ENCODE results near the gene MRPS12. TPM values are rescaled to one million over a fixed set of nuclear protein-coding genes. Genes with fewer than 3 reads are reported as not detected.
A peak's percentile ranks its signal among the peaks of the same experiment; 100 is the strongest.
"Not testable (repeated sequence)": the region's sequence is repeated elsewhere in the genome, so short reads cannot be mapped to it uniquely, and the experiment has no call there.

MRPS12 gene
- total RNA-seq, 2 experiments from 2014 or later = 62.0 to 73.7 TPM

DNA sequence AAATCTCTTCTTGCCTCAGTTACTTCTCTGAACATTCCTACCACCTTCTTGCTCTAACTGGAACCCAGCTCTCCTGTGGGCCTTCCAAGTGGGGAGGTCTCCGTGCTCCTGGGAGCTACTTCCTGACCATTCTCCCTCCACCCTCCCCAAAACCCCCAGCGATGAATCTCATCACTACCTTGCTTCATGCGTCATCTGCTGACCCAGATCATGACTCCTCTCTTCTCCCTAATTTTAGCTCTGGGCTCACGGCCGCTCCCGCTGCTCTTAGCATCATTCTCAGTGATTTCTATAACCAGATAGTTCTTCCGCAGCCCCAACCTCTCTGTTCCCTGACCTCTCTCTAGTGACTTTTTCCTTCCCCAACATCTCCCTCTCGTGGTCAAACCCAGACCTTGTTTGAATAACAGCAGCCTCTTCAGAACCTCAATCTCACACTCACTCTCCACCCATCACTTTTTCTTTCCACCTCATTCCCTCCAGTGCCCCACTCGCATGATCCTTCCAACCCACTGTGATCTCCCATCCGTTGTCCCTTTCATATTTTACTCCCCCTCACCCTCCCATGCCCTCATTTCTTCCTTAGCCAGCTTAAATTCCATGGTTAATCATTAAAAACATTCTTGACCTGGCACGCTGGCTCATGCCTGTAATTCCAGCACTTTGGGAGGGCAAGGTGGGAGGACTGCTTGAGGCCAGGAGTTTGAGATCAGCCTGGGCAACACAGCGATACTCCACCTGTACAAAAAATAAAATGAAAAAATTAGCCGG lies 21.8 kb downstream of the MRPS12 start:
- peaks cover 18% of the 10 kb centered on the region for H3K4me1 Mint-ChIP-seq
- ATAC-seq (peak; percentile 48), DNase-seq (peak; percentile 65)
- no peaks in the 10 kb centered on the region for H3K36me3 Mint-ChIP-seq
- no peak overlapping the region for H3K4me3 Mint-ChIP-seq
- peaks cover 35% of the 10 kb centered on the region for H3K27me3 Mint-ChIP-seq
- no peak overlapping the region for H3K27ac Mint-ChIP-seq
- CTCF ChIA-PET = interaction anchor here (0.6 to 3.3 kb wide), 8 partner anchors 9 to 550 kb away, joined by 3 to 13 read pairs (median 4); partner anchors contain the start of gene FAM98C
- H3K9me3 Mint-ChIP-seq (ENCODE audit: low read depth) = no peaks in the 10 kb centered on the region

DNA sequence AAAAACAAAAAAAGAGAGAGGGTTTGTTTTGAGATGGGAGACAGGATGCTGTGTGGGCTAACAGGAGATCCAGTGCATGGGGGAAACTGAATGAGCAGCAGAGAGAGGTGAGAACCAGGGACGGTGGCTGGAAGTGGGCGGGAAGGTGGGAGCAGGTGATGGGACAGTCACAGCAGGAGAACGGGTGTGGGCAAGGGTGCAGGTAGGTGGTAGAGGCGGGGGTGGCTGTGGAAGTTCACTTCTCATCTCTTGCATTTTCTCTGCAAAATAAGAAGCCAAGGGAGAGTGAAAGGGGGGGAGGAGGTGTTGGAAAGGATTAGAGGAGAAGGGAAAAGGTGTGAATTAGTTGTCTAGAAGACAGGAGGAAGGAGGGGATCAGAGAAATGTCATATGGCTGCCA lies 22.9 kb downstream of the MRPS12 start:
- H3K27ac Mint-ChIP-seq = no peak overlapping the region
- CTCF ChIA-PET = interaction anchor here (1.3 to 3.3 kb wide), 4 partner anchors 8 to 551 kb away, joined by 3 to 13 read pairs (median 8); partner anchors contain the start of gene FAM98C

GRCh38 chr19:38956264-38956663 lies 25.5 kb downstream of the MRPS12 start:
- H3K36me3 Mint-ChIP-seq = no peaks in the 10 kb centered on the region
- no peak overlapping the region for H3K4me3 Mint-ChIP-seq
- no peaks in the 10 kb centered on the region for H3K9me3 Mint-ChIP-seq (ENCODE audit: low read depth)
- peaks cover 19% of the 10 kb centered on the region for H3K27me3 Mint-ChIP-seq
- CTCF ChIA-PET = interaction anchor here (0.7 to 1.2 kb wide), 3 partner anchors 23 to 690 kb away, joined by 3 read pairs; no protein-coding TSS in a partner anchor
- H3K27ac Mint-ChIP-seq = no peak overlapping the region
- ATAC-seq (no peak), DNase-seq (no peak)
- peaks cover 9% of the 10 kb centered on the region for H3K4me1 Mint-ChIP-seq

More for the DNA sequence above, 22.9 kb downstream of the MRPS12 start:
- ATAC-seq (no peak), DNase-seq (no peak)
- Mint-ChIP-seq H3K4me1 (peaks cover 18% of the 10 kb centered on the region), H3K9me3 (ENCODE audit: low read depth) (no peaks in the 10 kb centered on the region), H3K27me3 (peaks cover 29% of the 10 kb centered on the region), H3K4me3 (no peak overlapping the region), H3K36me3 (no peaks in the 10 kb centered on the region)

GRCh38 chr19:38958301-38958700 lies 27.6 kb downstream of the MRPS12 start:
- H3K4me3 Mint-ChIP-seq = no peak overlapping the region
- ATAC-seq = no peak
- H3K4me1 Mint-ChIP-seq = peaks cover 7% of the 10 kb centered on the region
- peaks cover 14% of the 10 kb centered on the region for H3K27me3 Mint-ChIP-seq
- CTCF ChIA-PET = interaction anchor here (0.6 kb wide), 1 partner anchor 78 kb away, joined by 3 read pairs; no protein-coding TSS in a partner anchor
- no peaks in the 10 kb centered on the region for H3K36me3 Mint-ChIP-seq
- no peaks in the 10 kb centered on the region for H3K9me3 Mint-ChIP-seq (ENCODE audit: low read depth)
- no peak for DNase-seq
- no peak overlapping the region for H3K27ac Mint-ChIP-seq

GRCh38 chr19:38959618-38960017 lies 28.9 kb downstream of the MRPS12 start:
- Mint-ChIP-seq H3K36me3 (no peaks in the 10 kb centered on the region), H3K9me3 (ENCODE audit: low read depth) (no peaks in the 10 kb centered on the region), H3K27me3 (peaks cover 8% of the 10 kb centered on the region), H3K4me1 (peaks cover 3% of the 10 kb centered on the region), H3K27ac (no peak overlapping the region), H3K4me3 (no peak overlapping the region)
- CTCF ChIA-PET = interaction anchor here (0.7 to 1.2 kb wide), 4 partner anchors 11 to 29 kb away, joined by 3 read pairs; partner anchors contain the start of genes MRPS12 and SARS2
- DNase-seq (no peak), ATAC-seq (no peak)

GRCh38 chr19:38964738-38965137 lies 34.0 kb downstream of the MRPS12 start:
- H3K36me3 Mint-ChIP-seq = no peaks in the 10 kb centered on the region
- H3K27ac Mint-ChIP-seq = no peak overlapping the region
- CTCF ChIA-PET = no interaction called here
- peaks cover 29% of the 10 kb centered on the region for H3K27me3 Mint-ChIP-seq
- ATAC-seq = no peak
- no peak for DNase-seq
- H3K4me1 Mint-ChIP-seq = peaks cover 3% of the 10 kb centered on the region
- H3K4me3 Mint-ChIP-seq = no peak overlapping the region
- no peaks in the 10 kb centered on the region for H3K9me3 Mint-ChIP-seq (ENCODE audit: low read depth)

DNA sequence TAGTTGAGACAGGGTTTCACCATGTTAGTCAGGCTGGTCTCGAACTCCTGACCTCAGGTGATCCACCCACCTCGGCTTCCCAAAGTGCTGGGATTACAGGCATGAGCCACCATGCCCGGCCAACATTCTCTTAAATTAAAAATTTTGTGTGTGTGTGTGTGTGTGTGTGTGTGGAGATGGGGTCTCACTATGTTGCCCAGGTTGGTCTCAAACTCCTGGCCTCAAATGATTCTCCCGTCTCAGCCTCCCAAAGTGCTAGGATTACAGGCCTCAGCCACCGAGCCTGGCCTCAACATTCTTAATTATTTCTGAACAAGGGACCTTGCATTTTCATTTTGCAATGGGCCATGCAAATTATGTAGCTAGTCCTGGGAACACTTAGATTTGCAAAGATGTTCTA lies 35.4 kb downstream of the MRPS12 start:
- not testable (repeated sequence) for H3K4me1 Mint-ChIP-seq; DNase-seq; H3K4me3 Mint-ChIP-seq; H3K27ac Mint-ChIP-seq; H3K36me3 Mint-ChIP-seq; ATAC-seq; H3K9me3 Mint-ChIP-seq (ENCODE audit: low read depth)
- peaks cover 32% of the 10 kb centered on the region for H3K27me3 Mint-ChIP-seq
- CTCF ChIA-PET = interaction anchor here (1.2 kb wide), 1 partner anchor 14 kb away, joined by 3 read pairs; no protein-coding TSS in a partner anchor

DNA sequence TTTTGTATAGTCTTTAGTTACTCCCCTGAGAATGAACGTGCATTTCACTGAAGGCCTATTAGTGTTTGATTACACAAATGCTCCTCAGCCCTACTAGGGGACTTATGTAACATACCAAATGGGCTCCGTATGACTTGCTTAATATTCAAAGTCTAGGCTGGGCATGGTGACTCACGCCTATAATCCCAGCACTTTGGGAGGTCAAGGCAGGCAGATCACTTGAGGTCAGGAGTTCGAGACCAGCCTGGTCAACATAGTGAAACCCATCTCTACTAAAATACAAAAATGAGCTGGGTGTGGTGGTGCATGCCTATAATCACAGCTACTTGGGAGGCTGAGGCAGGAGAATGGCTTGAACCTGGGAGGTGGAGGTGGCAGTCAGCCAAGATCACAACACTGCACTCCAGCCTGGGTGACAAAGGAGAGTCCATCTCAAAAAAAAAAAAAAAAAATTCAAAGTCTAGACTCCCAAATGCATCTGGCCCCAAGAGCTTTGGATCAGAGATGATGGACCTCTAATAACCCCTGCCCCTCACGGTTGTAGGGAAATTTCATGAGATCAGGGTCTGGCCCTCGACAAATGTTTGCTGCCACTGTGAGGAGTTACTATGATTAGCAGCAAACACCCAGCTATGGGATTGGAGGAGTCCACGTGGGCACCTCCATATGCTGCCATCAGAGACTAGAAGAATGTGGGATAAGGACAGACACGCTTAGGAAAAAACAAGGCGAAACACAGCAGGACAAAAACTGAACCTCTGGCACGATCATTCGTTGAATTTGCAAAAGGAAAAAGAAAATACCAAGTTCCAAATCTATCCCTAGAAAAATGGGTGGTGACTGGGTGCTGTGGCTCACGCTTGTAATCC lies 40.2 kb downstream of the MRPS12 start:
- Mint-ChIP-seq H3K36me3 (no peaks in the 10 kb centered on the region), H3K27ac (no peak overlapping the region), H3K4me1 (peaks cover under 1% of the 10 kb centered on the region), H3K27me3 (peaks cover 33% of the 10 kb centered on the region), H3K9me3 (ENCODE audit: low read depth) (no peaks in the 10 kb centered on the region), H3K4me3 (no peak overlapping the region)
- CTCF ChIA-PET = interaction anchor here (1.0 to 1.7 kb wide), 2 partner anchors 9 to 81 kb away, joined by 3 to 6 read pairs; no protein-coding TSS in a partner anchor
- no peak for DNase-seq
- ATAC-seq = no peak

DNA sequence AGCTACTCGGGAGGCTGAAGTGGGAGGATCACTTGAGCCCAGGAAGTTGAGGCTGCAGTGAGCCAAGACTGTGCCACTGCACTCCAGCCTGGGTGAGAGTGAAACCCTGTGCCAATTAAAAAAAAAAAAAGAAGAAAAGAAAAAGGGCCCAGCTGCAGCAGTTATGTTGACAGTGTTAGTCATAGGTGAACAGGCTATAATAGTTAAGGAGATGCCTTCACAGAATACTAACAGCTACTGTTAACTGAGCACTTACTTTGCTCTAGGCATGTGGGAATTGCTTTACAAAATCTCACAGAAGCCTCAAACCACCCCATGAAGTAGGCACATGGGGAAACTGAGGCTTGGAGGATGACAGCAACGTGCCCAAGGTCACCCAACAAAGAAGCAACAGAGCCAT lies 40.9 kb downstream of the MRPS12 start:
- Mint-ChIP-seq H3K4me1 (peaks cover 5% of the 10 kb centered on the region), H3K27ac (no peak overlapping the region), H3K4me3 (no peak overlapping the region), H3K27me3 (peaks cover 35% of the 10 kb centered on the region), H3K36me3 (no peaks in the 10 kb centered on the region), H3K9me3 (ENCODE audit: low read depth) (no peaks in the 10 kb centered on the region)
- ATAC-seq (no peak), DNase-seq (no peak)
- CTCF ChIA-PET = interaction anchor here (1.0 kb wide), 1 partner anchor 10 kb away, joined by 3 read pairs; no protein-coding TSS in a partner anchor

DNA sequence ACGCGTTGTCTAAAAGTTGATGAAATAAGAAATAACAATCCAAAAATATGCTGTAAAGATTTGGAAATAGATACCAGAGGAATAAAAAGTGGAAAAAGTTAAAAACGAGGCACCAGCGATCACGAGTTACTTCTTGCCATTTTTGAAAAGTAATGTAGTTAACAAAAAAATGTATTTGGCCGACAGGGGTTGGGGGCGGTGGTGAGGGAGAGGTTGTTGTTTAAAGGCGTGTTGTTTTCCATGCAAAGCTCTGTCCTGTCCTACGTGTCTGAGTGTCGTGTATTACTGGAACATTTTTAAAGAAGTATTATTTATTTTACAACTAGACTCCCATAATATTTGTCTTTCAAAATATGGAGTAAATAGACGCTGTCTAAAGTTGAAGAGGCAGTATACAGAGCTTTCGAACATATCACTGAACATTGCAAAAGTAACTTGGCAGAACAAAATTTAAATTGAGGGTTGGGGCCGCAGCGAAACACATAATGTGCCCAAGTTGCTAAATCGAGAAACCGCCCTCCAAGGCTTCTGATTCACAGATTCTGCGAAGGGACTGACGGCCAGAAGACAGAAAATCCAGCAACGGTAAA lies 44.0 kb downstream of the MRPS12 start:
- Mint-ChIP-seq H3K4me1 (peaks cover 24% of the 10 kb centered on the region), H3K36me3 (peaks cover under 1% of the 10 kb centered on the region), H3K27ac (no peak overlapping the region), H3K9me3 (ENCODE audit: low read depth) (peaks cover under 1% of the 10 kb centered on the region), H3K27me3 (peaks cover 26% of the 10 kb centered on the region), H3K4me3 (no peak overlapping the region)
- CTCF ChIA-PET = interaction anchor here (1.5 kb wide), 1 partner anchor 12 kb away, joined by 5 read pairs; no protein-coding TSS in a partner anchor
- ATAC-seq = no peak
- DNase-seq = no peak

DNA sequence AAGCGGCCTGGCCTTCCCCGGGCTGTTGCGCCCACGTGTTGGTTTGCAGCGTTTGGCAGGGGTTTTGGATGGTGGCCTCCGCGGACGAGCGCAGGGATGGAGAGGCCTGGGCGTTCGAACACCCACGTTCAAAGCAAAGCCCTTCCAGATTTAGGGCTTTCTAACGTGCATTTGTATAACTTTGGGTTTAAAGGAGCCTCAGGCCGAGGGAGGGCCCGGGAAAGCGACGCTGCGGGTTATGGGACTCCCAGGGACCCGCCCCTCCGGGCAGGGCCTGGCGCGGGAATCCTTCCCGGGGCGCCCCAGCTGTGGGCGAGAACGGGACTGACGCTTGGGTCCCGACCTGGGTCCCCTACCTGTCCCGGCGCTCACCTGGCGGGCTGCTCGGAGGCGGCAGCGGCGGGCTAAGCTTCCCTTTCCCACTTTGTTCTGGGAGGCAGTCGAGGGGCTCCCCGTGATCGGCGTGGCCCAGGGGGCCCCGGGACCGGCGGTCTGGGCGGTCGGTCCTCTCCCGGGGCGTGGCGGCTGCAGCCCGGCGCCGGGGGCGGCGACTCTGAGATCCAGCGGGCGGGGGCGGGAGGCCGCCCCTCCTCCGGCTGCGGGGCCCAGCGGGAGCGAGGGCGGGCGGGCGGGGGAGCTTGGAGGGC lies 44.6 kb downstream of the MRPS12 start, which contains the start of gene FBXO17:
Gene FBXO17 (minus strand): TSS at position 529 of the 647 bp plus-strand sequence. CDS start 25,423 bp downstream, outside the sequence.
- CTCF ChIA-PET = interaction anchor here (1.5 kb wide), 1 partner anchor 13 kb away, joined by 5 read pairs; no protein-coding TSS in a partner anchor

DNA sequence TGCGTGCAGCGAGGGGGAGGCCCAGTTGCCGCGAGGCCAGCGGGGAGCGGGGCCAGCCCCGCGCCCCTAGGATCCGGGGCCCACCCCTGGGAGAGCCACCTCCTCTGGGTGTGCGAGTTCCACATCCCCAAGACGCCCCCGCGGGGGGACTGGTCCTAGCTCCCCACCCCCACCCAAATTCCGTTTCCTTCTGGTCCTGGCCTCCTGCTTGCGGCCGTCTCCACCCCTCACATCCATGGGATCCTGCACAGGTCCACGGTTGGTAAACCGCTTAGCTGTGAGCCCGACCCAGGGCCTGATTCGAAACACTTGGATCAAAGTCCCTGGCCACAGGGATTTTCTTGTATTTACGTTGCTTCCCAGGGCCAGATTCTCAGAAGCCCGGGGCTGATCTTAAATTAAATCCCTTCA lies 45.1 kb downstream of the MRPS12 start:
- H3K9me3 Mint-ChIP-seq (ENCODE audit: low read depth) = peaks cover 7% of the 10 kb centered on the region
- peaks cover 21% of the 10 kb centered on the region for H3K27me3 Mint-ChIP-seq
- peaks cover 8% of the 10 kb centered on the region for H3K36me3 Mint-ChIP-seq
- no peak overlapping the region for H3K27ac Mint-ChIP-seq
- DNase-seq (no peak), ATAC-seq (no peak)
- CTCF ChIA-PET = interaction anchor here (1.5 kb wide), 1 partner anchor 13 kb away, joined by 5 read pairs; no protein-coding TSS in a partner anchor
- no peak overlapping the region for H3K4me3 Mint-ChIP-seq
- peaks cover 24% of the 10 kb centered on the region for H3K4me1 Mint-ChIP-seq

More for the DNA sequence above, 44.6 kb downstream of the MRPS12 start, which contains the start of gene FBXO17:
- Mint-ChIP-seq H3K36me3 (peaks cover 4% of the 10 kb centered on the region), H3K27me3 (peaks cover 23% of the 10 kb centered on the region), H3K27ac (no peak within 1 kb of the TSS), H3K4me3 (no peak within 1 kb of the TSS), H3K4me1 (peaks cover 24% of the 10 kb centered on the region), H3K9me3 (ENCODE audit: low read depth) (peaks cover 3% of the 10 kb centered on the region)
- ATAC-seq (no peak), DNase-seq (no peak)

Data from activated CD8-positive, alpha-beta memory T cell treated with anti-CD3 and anti-CD28 coated beads, Interleukin-2, amount 10 ng/mL, durations not matched to agents 7 days and 5 days (primary cell).